Measurements from ENCODE around the gene FARS2. TPM values are rescaled to one million over a fixed set of nuclear protein-coding genes. Genes with fewer than 3 reads are reported as not detected.

Gene FARS2
- total and polyA plus RNA-seq, 2 donors (not counting 3 experiments of a cell fraction or from before 2014, with no cell fraction given) = 20.2 to 20.5 TPM

GRCh38 chr6:5486214-5486613, 224.9 kb downstream of the FARS2 start:
- Histone ChIP-seq H4K20me1 (replicated peaks; ENCODE audit: control insufficient read depth, extremely low read depth, insufficient read depth, low read length) (no peaks in the 10 kb centered on the region), H3K27me3 (ENCODE audit: control insufficient read depth in 2 of 2, insufficient read depth in 2 of 2, low read length in 2 of 2) (no peaks in the 10 kb centered on the region), H3K4me2 (ENCODE audit: insufficient read depth, low read length) (no peak overlapping the region), H3K9me3 (replicated peaks; ENCODE audit: control insufficient read depth, insufficient read depth, low read length) (no peaks in the 10 kb centered on the region), H3K4me1 (ENCODE audit: control insufficient read depth, extremely low read depth, insufficient read depth, low read length) (no peaks in the 10 kb centered on the region), H3K36me3 (ENCODE audit: control insufficient read depth in 2 of 2, extremely low read depth in 1 of 2, insufficient read depth in 2 of 2, low read length in 2 of 2) (no peaks in the 10 kb centered on the region), H3K9me1 (replicated peaks; ENCODE audit: control insufficient read depth, extremely low read depth, insufficient read depth, low read length) (no peaks in the 10 kb centered on the region), H3K79me2 (ENCODE audit: control insufficient read depth, insufficient read depth, low read length) (no peaks in the 10 kb centered on the region), H3K4me3 (replicated peaks in 1 of 3; ENCODE audit: insufficient read depth in 1 of 3, low read depth in 1 of 3, low read length in 3 of 3) (no peak overlapping the region), H3K9ac (replicated peaks; ENCODE audit: extremely low read depth, insufficient read depth, low read length) (no peak overlapping the region), H2AFZ (ENCODE audit: low read depth, low read length) (no peak overlapping the region), H3K27ac (ENCODE audit: insufficient read depth, low read depth, low read length) (no peak overlapping the region)
- ChIA-PET POLR2A (no interaction called here), CTCF (interaction anchor here (0.9 to 5.4 kb wide), 3 partner anchors 15 to 35 kb away, joined by 3 to 44 read pairs (median 3); no protein-coding TSS in a partner anchor)
- intact Hi-C loops (cut with micrococcal nuclease) = no loop called here
- dilution Hi-C loops (cut with MboI; ENCODE audit: extremely low pct_ligation_motif_present, low sequenced_read_pairs) = no loop called here
- DNase-seq (ENCODE audit: low read depth, low spot score) (no peak), FAIRE-seq (no peak)
- no peak for TF ChIP-seq MYC (IDR thresholded peaks at IDR 0.05; ENCODE audit: low read depth, low read length)
- no peak for TF ChIP-seq POLR2A (IDR thresholded peaks at IDR 0.05; ENCODE audit: low read depth, low read length)
- no peak for TF ChIP-seq POLR2AphosphoS5 (IDR thresholded peaks at IDR 0.05; ENCODE audit: insufficient read depth, low read depth, low read length)
- no peak for TF ChIP-seq JUN (IDR thresholded peaks at IDR 0.05; ENCODE audit: borderline replicate concordance, insufficient read depth, insufficient read length, low read depth)
- TF ChIP-seq EZH2 (IDR thresholded peaks at IDR 0.05; ENCODE audit: borderline replicate concordance, low read depth, low read length, severe bottlenecking) = no peak
- TF ChIP-seq CTCF (IDR thresholded peaks at IDR 0.05; ENCODE audit: extremely low read depth in 1 of 2, insufficient read depth in 1 of 2, low read depth in 1 of 2, low read length in 2 of 2) = no peak
- no peak for TF ChIP-seq FOS (IDR thresholded peaks at IDR 0.05; ENCODE audit: borderline replicate concordance, insufficient read depth, low read length)
- no peak for TF ChIP-seq GATA2 (IDR thresholded peaks at IDR 0.05; ENCODE audit: insufficient read depth, insufficient read length, low read depth, low read length)
- TF ChIP-seq MAX (IDR thresholded peaks at IDR 0.05; ENCODE audit: insufficient read depth, insufficient read length) = no peak
- BruUV-seq (replicated peaks) = no TSS peak
